IMR-90 (cell line): ENCODE data around the gene ADAP1. TPM values are rescaled to one million over a fixed set of nuclear protein-coding genes. Genes with fewer than 3 reads are reported as not detected.

Experiments used
- ATAC-seq: fragments of 200-7000 bp; cut with Tn5 transposase; 2 replicates; pipeline ENCODE4 v1.9.1; 2020; ENCODE audit warnings: low read depth, mild to moderate bottlenecking, moderate library complexity
- BruUV-seq: library from RNA; stranded (reverse); fragments of 400-500 nt; replicated peaks from 2 replicates; lab custom pipeline; 2021; lab: Mats Ljungman, UMichigan
- CTCF ChIA-PET: fragments of 300-600 bp; formaldehyde crosslinking; extraction: SDS; loops from one replicate; lab custom pipeline; 2021; ENCODE audit warnings: antibody characterized with exemption; lab: Yijun Ruan, JAX
- POLR2A ChIA-PET: fragments of 300-600 bp; sonication (Branson Sonifier 250); formaldehyde crosslinking; loops from one replicate; lab custom pipeline; 2022; ENCODE audit warnings: antibody characterized with exemption; ENCODE audit not compliant: unreplicated experiment; lab: Charles Lee
- DNase-seq: peaks from one replicate; pipeline ENCODE4 v3.0.0; 2013
- H2AFZ ChIP-seq: replicated peaks from 2 replicates; pipeline ENCODE3; 2013; ENCODE audit warnings: low read length, mild to moderate bottlenecking; ENCODE audit not compliant: poor library complexity
- H2AK5ac ChIP-seq: 2 replicates; pipeline ENCODE4 v1.6.1; 2013; ENCODE audit warnings: low read depth, low read length, inconsistent platforms
- H2AK9ac ChIP-seq: replicated peaks from 2 replicates; pipeline ENCODE3; 2013; ENCODE audit warnings: mild to moderate bottlenecking, low read depth, low read length, moderate library complexity; ENCODE audit not compliant: poor library complexity
- H2BK120ac ChIP-seq: 2 replicates; pipeline ENCODE4 v1.6.1; 2013; ENCODE audit warnings: low read depth, low read length, inconsistent platforms
- H2BK15ac ChIP-seq: 3 replicates; pipeline ENCODE4 v1.6.1; 2013; ENCODE audit warnings: low read depth, low read length, inconsistent platforms
- H2BK20ac ChIP-seq: 2 replicates; pipeline ENCODE4 v1.6.1; 2013; ENCODE audit warnings: low read depth, mild to moderate bottlenecking, inconsistent platforms, low read length, moderate library complexity
- H2BK5ac ChIP-seq: 2 replicates; pipeline ENCODE4 v1.6.1; 2013; ENCODE audit warnings: mild to moderate bottlenecking, low read depth, low read length, inconsistent platforms; ENCODE audit not compliant: poor library complexity, severe bottlenecking
- H3K14ac ChIP-seq: replicated peaks from 2 replicates; pipeline ENCODE4 v1.6.1; 2013; ENCODE audit warnings: low read depth, low read length, inconsistent platforms
- H3K18ac ChIP-seq: 2 replicates; pipeline ENCODE4 v1.6.1; 2013; ENCODE audit warnings: low read depth, low read length, control low read depth
- H3K23ac ChIP-seq: 2 replicates; pipeline ENCODE4 v1.6.1; 2013; ENCODE audit warnings: low read depth, low read length, inconsistent platforms
- H3K27ac ChIP-seq: 2 replicates; pipeline ENCODE4 v1.5.1; 2013; ENCODE audit warnings: mild to moderate bottlenecking, control low read depth, low read length; ENCODE audit not compliant: insufficient read depth
- H3K27me3 ChIP-seq: 2 replicates; pipeline ENCODE4 v1.6.1; 2013; ENCODE audit warnings: low read length; ENCODE audit not compliant: control insufficient read depth, insufficient read depth
- H3K36me3 ChIP-seq: 2 replicates; pipeline ENCODE4 v1.6.1; 2013; ENCODE audit warnings: low read length, mixed read lengths; ENCODE audit not compliant: control insufficient read depth, insufficient read depth
- H3K4ac ChIP-seq: 2 replicates; pipeline ENCODE4 v1.6.1; 2013; ENCODE audit warnings: low read depth, low read length, inconsistent platforms
- H3K4me1 ChIP-seq: 2 replicates; pipeline ENCODE4 v1.6.1; 2013; ENCODE audit warnings: low read length, mixed read lengths; ENCODE audit not compliant: control insufficient read depth, insufficient read depth
- H3K4me2 ChIP-seq: 2 replicates; pipeline ENCODE4 v1.6.1; 2013; ENCODE audit warnings: low read depth, mild to moderate bottlenecking, control low read depth, low read length, moderate library complexity
- H3K4me3 ChIP-seq: 2 replicates; pipeline ENCODE4 v1.5.1; 2013; ENCODE audit warnings: low read depth, mild to moderate bottlenecking, control low read depth, low read length, moderate library complexity; ENCODE audit not compliant: insufficient read depth
- H3K56ac ChIP-seq: 2 replicates; pipeline ENCODE4 v1.6.1; 2013; ENCODE audit warnings: low read length, inconsistent platforms; ENCODE audit not compliant: insufficient read depth; ENCODE audit errors: extremely low read depth
- H3K79me1 ChIP-seq, 2 experiments: 2 replicates each; pipeline ENCODE4 v1.6.1; 2013; ENCODE audit warnings: low read length in 2 of 2, inconsistent platforms in 1 of 2, low read depth in 1 of 2
- H3K9ac ChIP-seq: 2 replicates; pipeline ENCODE4 v1.6.1; 2013; ENCODE audit warnings: low read depth, low read length, control low read depth
- H3K9me1 ChIP-seq: 2 replicates; pipeline ENCODE4 v1.6.1; 2013; ENCODE audit warnings: low read length, inconsistent platforms; ENCODE audit not compliant: insufficient read depth
- H3K9me3 ChIP-seq: 2 replicates; pipeline ENCODE4 v1.6.1; 2013; ENCODE audit warnings: low read length; ENCODE audit not compliant: control insufficient read depth, insufficient read depth
- H4K20me1 ChIP-seq: 2 replicates; pipeline ENCODE4 v1.6.1; 2013; ENCODE audit warnings: low read length, inconsistent platforms; ENCODE audit not compliant: insufficient read depth
- H4K5ac ChIP-seq: 2 replicates; pipeline ENCODE4 v1.6.1; 2013; ENCODE audit warnings: mild to moderate bottlenecking, low read depth, low read length, control low read depth
- H4K8ac ChIP-seq, 2 experiments: 2 replicates each; pipeline ENCODE4 v1.6.1; 2013; ENCODE audit warnings: low read depth in 2 of 2, low read length in 2 of 2, control low read depth in 1 of 2, inconsistent platforms in 1 of 2
- H4K91ac ChIP-seq: 2 replicates; pipeline ENCODE4 v1.6.1; 2013; ENCODE audit warnings: low read depth, low read length, inconsistent platforms; ENCODE audit not compliant: insufficient read depth
- BHLHE40 ChIP-seq: fragments of 150-350 bp; IDR thresholded peaks from 2 replicates; pipeline ENCODE4 v1.6.1; 2016; ENCODE audit warnings: mild to moderate bottlenecking, low read depth, low read length
- CEBPB ChIP-seq: IDR thresholded peaks from 2 replicates; pipeline ENCODE4 v1.6.1; 2012; ENCODE audit warnings: low read depth, low read length, improper control_type of control experiment
- CHD1 ChIP-seq: IDR thresholded peaks from 2 replicates; pipeline ENCODE4 v1.6.1; 2012; ENCODE audit warnings: low read depth, low read length, improper control_type of control experiment
- CTCF ChIP-seq: conservative IDR thresholded peaks from 2 replicates; pipeline ENCODE4 v1.5.1; 2012; ENCODE audit warnings: mild to moderate bottlenecking, low read depth, low read length, improper control_type of control experiment
- ELK1 ChIP-seq: fragments of 150-350 bp; IDR thresholded peaks from 2 replicates; pipeline ENCODE4 v1.6.1; 2016; ENCODE audit warnings: low read depth, mild to moderate bottlenecking, low read length, moderate library complexity, borderline replicate concordance
- FOS ChIP-seq: fragments of 150-350 bp; IDR thresholded peaks from 2 replicates; pipeline ENCODE4 v1.6.1; 2016; ENCODE audit warnings: low read depth, low read length
- MAFK ChIP-seq: IDR thresholded peaks from 2 replicates; pipeline ENCODE4 v1.6.1; 2012; ENCODE audit warnings: low read depth, low read length, improper control_type of control experiment
- MAZ ChIP-seq: IDR thresholded peaks from 2 replicates; pipeline ENCODE4 v1.6.1; 2012; ENCODE audit warnings: low read depth, mild to moderate bottlenecking, low read length, improper control_type of control experiment, moderate library complexity, borderline replicate concordance
- MXI1 ChIP-seq: IDR thresholded peaks from 2 replicates; pipeline ENCODE4 v1.6.1; 2012; ENCODE audit warnings: low read depth, mild to moderate bottlenecking, low read length, moderate library complexity, borderline replicate concordance
- NFE2L2 ChIP-seq: fragments of 150-350 bp; IDR thresholded peaks from 2 replicates; pipeline ENCODE4 v1.6.1; 2016; ENCODE audit warnings: low read depth, mild to moderate bottlenecking, low read length
- POLR2A ChIP-seq: IDR thresholded peaks from 2 replicates; pipeline ENCODE4 v1.6.1; 2012; ENCODE audit warnings: mild to moderate bottlenecking, low read depth, low read length
- RAD21 ChIP-seq: IDR thresholded peaks from 2 replicates; pipeline ENCODE4 v1.6.1; 2012; ENCODE audit warnings: low read length, improper control_type of control experiment
- RFX5 ChIP-seq: IDR thresholded peaks from 2 replicates; pipeline ENCODE4 v1.8.0; 2012; ENCODE audit warnings: low read depth, mild to moderate bottlenecking, low read length, moderate library complexity
- SMC3 ChIP-seq: fragments of 150-350 bp; IDR thresholded peaks from 2 replicates; pipeline ENCODE4 v1.6.1; 2016; ENCODE audit warnings: low read depth, mild to moderate bottlenecking, antibody characterized with exemption, low read length, moderate library complexity
- WGBS, 2 experiments: methylation state at CpG; one replicate each; pipeline versions ENCODE4 v1.1.5 to v1.1.7; 2013; ENCODE audit warnings: missing lambda C conversion rate in 2 of 2; ENCODE audit not compliant: insufficient read length in 1 of 2; ENCODE audit errors: extremely low coverage in 2 of 2; 5-methylcytosine and 5-hydroxymethylcytosine counted together
- dilution Hi-C: fragments of 300-500 bp; cut with HindIII; formaldehyde crosslinking; loops from one replicate; pipeline ENCODE4 v1.14.3; 2018; ENCODE audit warnings: low sequenced_read_pairs; ENCODE audit not compliant: unreplicated experiment
- in situ Hi-C: fragments of 300-500 bp; cut with MboI; formaldehyde crosslinking; loops from 3 replicates; pipeline ENCODE4 v1.14.3; 2019; ENCODE audit warnings: low sequenced_read_pairs, inconsistent platforms, mixed read lengths
- intact Hi-C: fragments of 100-400 bp; cut with micrococcal nuclease; formaldehyde crosslinking; loops from 2 replicates; pipeline ENCODE4 v1.10.0; 2022
- polyA plus RNA-seq, 3 experiments: library from polyadenylated mRNA; depleted of rRNA; stranded (reverse); fragments of >200 nt; gene quantifications; 2 replicates each; pipeline ENCODE4 v1.2.3, GENCODE V29; 2012; ENCODE audit warnings: low replicate concordance in 1 of 3
- total RNA-seq: library from RNA; depleted of rRNA; stranded (reverse); fragments of >200 nt; gene quantifications from 2 replicates; pipeline ENCODE4 v1.2.3, GENCODE V29; 2012
- TF ChIP-seq, protein P1 (sequence below): fragments of 150-350 bp; IDR thresholded peaks from 2 replicates; pipeline ENCODE4 v1.6.1; 2017; ENCODE audit warnings: mild to moderate bottlenecking, antibody characterized with exemption, low read length, low read depth

ADAP1 gene
- total and polyA plus RNA-seq, 2 of the 4 experiments (the other 2 are of a cell fraction), result 1.4 to 2.0 TPM

- Histone ChIP-seq H3K4ac (no peak overlapping the region), H4K20me1 (peaks cover 36% of the 10 kb centered on the region), H3K4me2 (no peak overlapping the region), H2AFZ (no peak overlapping the region), H2BK15ac (no peak overlapping the region), H3K79me1 (peaks cover 12 to 30% of the 10 kb centered on the region in 2 experiments), H4K5ac (no peak overlapping the region), H3K4me3 (no peak overlapping the region), H4K91ac (no peak overlapping the region), H3K23ac (no peak overlapping the region), H3K27ac (no peak overlapping the region), H3K9me3 (no peaks in the 10 kb centered on the region), H2BK120ac (no peak overlapping the region), H3K18ac (no peak overlapping the region), H3K9ac (no peak overlapping the region), H2AK5ac (no peak overlapping the region), H3K36me3 (peaks cover 32% of the 10 kb centered on the region), H2AK9ac (peak overlapping the region; percentile 61), H3K14ac (no peak overlapping the region), H3K56ac (no peak overlapping the region), H2BK5ac (no peak overlapping the region), H3K9me1 (0 out of 2 replicates have a peak, but pooled peaks cover 4% of the 10 kb centered on the region), H4K8ac (no peak overlapping the region), H3K27me3 (peaks cover 7% of the 10 kb centered on the region), H3K4me1 (no peaks in the 10 kb centered on the region), H2BK20ac (no peak overlapping the region)
- DNase-seq (no peak), ATAC-seq (no peak)
- CTCF ChIA-PET, result no interaction called here
- BruUV-seq, result no TSS peak
- TF ChIP-seq RAD21, result no peak
- TF ChIP-seq MAZ, result no peak
- no peak for TF ChIP-seq POLR2A
- TF ChIP-seq MAFK, result no peak
- no peak for TF ChIP-seq RFX5
- TF ChIP-seq, protein P1, sequence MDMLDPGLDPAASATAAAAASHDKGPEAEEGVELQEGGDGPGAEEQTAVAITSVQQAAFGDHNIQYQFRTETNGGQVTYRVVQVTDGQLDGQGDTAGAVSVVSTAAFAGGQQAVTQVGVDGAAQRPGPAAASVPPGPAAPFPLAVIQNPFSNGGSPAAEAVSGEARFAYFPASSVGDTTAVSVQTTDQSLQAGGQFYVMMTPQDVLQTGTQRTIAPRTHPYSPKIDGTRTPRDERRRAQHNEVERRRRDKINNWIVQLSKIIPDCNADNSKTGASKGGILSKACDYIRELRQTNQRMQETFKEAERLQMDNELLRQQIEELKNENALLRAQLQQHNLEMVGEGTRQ, result no peak
- no peak for TF ChIP-seq ELK1
- TF ChIP-seq BHLHE40, result no peak
- TF ChIP-seq CHD1, result no peak
- no peak for TF ChIP-seq CTCF
- TF ChIP-seq MXI1, result no peak
- TF ChIP-seq CEBPB, result no peak
- no peak for TF ChIP-seq FOS
- TF ChIP-seq SMC3, result no peak
- no peak for TF ChIP-seq NFE2L2
- in situ Hi-C loops, result no loop called here
- WGBS, 2 experiments, result 80% methylated on average over 8 of the region's 22 CpGs; no CpG with 5 or more reads in 1 of the 2 experiments
- POLR2A ChIA-PET, result no interaction called here
- dilution Hi-C loops, result no loop called here
- intact Hi-C loops, result no loop called here
Measured at GRCh38 chr7:966291-967069, 12.0 kb upstream of the ADAP1 start.
